Measurements from ENCODE around the gene TMOD1. TPM values are rescaled to one million over a fixed set of nuclear protein-coding genes. Genes with fewer than 3 reads are reported as not detected.
"Not testable (repeated sequence)": the region's sequence is repeated elsewhere in the genome, so short reads cannot be mapped to it uniquely, and the experiment has no call there.

Gene TMOD1
- total RNA-seq, 1 experiment from 2014 or later = 0.58 TPM

GRCh38 chr9:97564291-97565175 is 63.1 kb downstream of the TMOD1 start:
- DNase-seq (ENCODE audit: low read depth) = peak; percentile 64

- DNase-seq (ENCODE audit: low read depth) = no peak
Observed at GRCh38 chr9:97565262-97565661, 63.8 kb downstream of the TMOD1 start.

- DNase-seq (ENCODE audit: low read depth) = no peak
Observed at GRCh38 chr9:97567182-97567893, 65.9 kb downstream of the TMOD1 start.

- no peak for DNase-seq (ENCODE audit: low read depth)
Observed at GRCh38 chr9:97567894-97568202, 66.4 kb downstream of the TMOD1 start.

GRCh38 chr9:97568461-97569275 is 67.2 kb downstream of the TMOD1 start:
- no peak for DNase-seq (ENCODE audit: low read depth)

- DNase-seq (ENCODE audit: low read depth) = no peak
Observed at GRCh38 chr9:97570899-97571298, 69.4 kb downstream of the TMOD1 start.

GRCh38 chr9:97571664-97572063 is 70.2 kb downstream of the TMOD1 start:
- DNase-seq (ENCODE audit: low read depth) = no peak

- no peak for DNase-seq (ENCODE audit: low read depth)
Observed at GRCh38 chr9:97572196-97572891, 70.9 kb downstream of the TMOD1 start.

- DNase-seq (ENCODE audit: low read depth) = no peak
Observed at GRCh38 chr9:97572892-97573365, 71.5 kb downstream of the TMOD1 start.

GRCh38 chr9:97573482-97574073 is 72.1 kb downstream of the TMOD1 start:
- peak; percentile 34 for DNase-seq (ENCODE audit: low read depth)

- DNase-seq (ENCODE audit: low read depth) = not testable (repeated sequence)
Observed at GRCh38 chr9:97574101-97574571, 72.7 kb downstream of the TMOD1 start.

- DNase-seq (ENCODE audit: low read depth) = peak; percentile 37
Observed at GRCh38 chr9:97574921-97575672, 73.6 kb downstream of the TMOD1 start.

- no peak for DNase-seq (ENCODE audit: low read depth)
Observed at GRCh38 chr9:97575673-97576200, 74.3 kb downstream of the TMOD1 start.

GRCh38 chr9:97577051-97577450 is 75.6 kb downstream of the TMOD1 start:
- DNase-seq (ENCODE audit: low read depth) = no peak

- no peak for DNase-seq (ENCODE audit: low read depth)
Observed at GRCh38 chr9:97578846-97579245, 77.4 kb downstream of the TMOD1 start.

- no peak for DNase-seq (ENCODE audit: low read depth)
Observed at GRCh38 chr9:97579914-97580313, 78.4 kb downstream of the TMOD1 start.

GRCh38 chr9:97581590-97581989 is 80.1 kb downstream of the TMOD1 start:
- DNase-seq (ENCODE audit: low read depth) = not testable (repeated sequence)

- not testable (repeated sequence) for DNase-seq (ENCODE audit: low read depth)
Observed at GRCh38 chr9:97584778-97585177, 83.3 kb downstream of the TMOD1 start.

GRCh38 chr9:97586909-97587308 is 85.4 kb downstream of the TMOD1 start:
- DNase-seq (ENCODE audit: low read depth) = not testable (repeated sequence)

Measured in HT1080 (cell line).